ENCODE results near the gene TRIM8.

GRCh38 chr10:102602272-102603045 is 41.8 kb upstream of the TRIM8 start:
- TF ChIP-seq CTCF (conservative IDR thresholded peaks at IDR 0.05) (no peak), EZH2 (IDR thresholded peaks at IDR 0.05; ENCODE audit: low read depth) (no peak)
